HG02642 (cell line): ENCODE measurements around the gene NHERF1.

Experiments used
- ATAC-seq: cut with Tn5 transposase; IDR thresholded peaks from one replicate; pipeline ENCODE4 v1.9.1; 2021; ENCODE audit warnings: mild to moderate bottlenecking; ENCODE audit not compliant: unreplicated experiment, poor library complexity

NHERF1 gene

DNA sequence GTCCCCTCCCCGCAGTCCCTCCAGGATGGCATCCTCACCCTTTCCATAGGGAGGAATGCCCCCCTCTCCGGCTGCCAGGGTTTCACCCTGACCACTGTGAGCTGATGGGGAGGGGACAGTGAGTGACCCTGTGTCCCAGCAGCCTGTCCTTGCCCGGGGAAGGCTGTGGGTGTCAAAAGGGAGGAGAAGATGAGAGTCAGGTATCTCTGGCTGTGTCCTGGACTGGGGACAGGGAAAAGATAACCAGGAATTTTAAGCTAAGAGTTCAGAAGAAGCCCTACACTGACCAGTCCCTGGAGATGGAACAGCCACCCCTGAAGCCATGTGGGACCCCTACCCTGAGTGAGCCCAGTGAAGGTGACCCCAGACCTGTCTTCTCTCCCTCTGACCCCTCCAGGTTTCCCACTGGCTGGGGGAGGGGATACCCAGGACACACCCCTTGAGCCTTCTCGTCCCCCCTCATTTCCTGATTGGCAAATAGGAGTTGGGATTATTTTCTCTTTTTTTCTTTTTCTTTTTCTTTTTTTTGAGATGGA lies 16.4 kb downstream of the NHERF1 start:
- ATAC-seq = no peak

DNA sequence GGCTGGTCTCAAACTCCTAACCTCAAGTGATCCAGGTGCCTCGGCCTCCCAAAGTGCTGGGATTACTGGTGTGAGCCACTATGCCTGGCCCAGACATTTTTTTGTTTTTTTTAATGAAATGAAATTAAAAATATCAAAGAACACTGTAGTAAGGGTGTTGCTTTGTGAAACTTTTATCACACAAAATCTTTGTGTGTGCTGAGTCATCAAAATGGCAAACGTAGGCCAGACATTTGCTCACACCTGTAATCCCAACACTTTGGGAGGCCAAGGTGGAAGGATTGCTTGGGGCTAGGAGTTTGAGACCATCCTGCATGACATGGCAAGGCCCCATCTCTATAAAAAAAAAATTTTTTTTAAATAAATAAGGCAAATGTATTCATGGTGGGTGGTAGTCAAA lies 18.0 kb downstream of the NHERF1 start:
- ATAC-seq = no peak

DNA sequence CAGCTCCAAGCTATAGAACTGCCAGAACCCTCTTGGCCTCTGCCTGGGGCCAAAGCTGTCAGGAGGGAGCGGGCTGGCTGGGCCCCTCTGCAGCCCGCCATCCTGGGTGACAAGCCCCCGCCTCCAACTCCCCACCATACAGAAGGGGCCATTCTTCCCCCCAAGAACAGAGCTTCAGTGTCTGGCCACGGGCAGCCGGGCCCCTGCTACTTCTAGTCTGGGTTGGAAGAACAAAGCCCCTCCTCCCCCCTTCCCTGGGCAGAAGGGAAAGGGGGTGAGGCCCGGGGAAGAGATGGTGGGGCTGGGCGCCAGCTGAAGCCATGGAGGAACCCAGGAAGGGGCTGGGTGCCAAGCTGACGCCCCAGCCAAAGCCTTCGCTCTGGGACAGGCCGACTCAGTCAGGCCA lies 18.7 kb downstream of the NHERF1 start:
- no peak for ATAC-seq

DNA sequence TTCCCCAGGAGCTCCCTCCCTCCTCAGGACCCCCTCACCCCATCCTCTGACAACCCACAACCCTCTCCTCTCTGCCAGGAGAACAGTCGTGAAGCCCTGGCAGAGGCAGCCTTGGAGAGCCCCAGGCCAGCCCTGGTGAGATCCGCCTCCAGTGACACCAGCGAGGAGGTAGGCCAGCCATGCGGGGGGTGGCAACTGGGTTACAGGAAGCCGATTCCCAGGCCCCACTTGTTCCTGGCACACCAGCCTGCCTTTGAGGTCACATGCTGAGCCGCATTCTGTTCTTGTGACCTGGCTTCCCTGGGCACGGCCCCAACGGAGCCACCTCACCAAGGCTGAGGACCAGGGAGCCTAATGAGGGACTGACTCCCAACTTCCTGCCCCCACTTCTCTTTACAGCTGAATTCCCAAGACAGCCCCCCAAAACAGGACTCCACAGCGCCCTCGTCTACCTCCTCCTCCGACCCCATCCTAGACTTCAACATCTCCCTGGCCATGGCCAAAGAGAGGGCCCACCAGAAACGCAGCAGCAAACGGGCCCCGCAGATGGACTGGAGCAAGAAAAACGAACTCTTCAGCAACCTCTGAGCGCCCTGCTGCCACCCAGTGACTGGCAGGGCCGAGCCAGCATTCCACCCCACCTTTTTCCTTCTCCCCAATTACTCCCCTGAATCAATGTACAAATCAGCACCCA lies 19.8 kb downstream of the NHERF1 start:
- no peak for ATAC-seq

DNA sequence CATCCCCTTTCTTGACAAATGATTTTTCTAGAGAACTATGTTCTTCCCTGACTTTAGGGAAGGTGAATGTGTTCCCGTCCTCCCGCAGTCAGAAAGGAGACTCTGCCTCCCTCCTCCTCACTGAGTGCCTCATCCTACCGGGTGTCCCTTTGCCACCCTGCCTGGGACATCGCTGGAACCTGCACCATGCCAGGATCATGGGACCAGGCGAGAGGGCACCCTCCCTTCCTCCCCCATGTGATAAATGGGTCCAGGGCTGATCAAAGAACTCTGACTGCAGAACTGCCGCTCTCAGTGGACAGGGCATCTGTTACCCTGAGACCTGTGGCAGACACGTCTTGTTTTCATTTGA lies 20.3 kb downstream of the NHERF1 start:
- no peak for ATAC-seq

DNA sequence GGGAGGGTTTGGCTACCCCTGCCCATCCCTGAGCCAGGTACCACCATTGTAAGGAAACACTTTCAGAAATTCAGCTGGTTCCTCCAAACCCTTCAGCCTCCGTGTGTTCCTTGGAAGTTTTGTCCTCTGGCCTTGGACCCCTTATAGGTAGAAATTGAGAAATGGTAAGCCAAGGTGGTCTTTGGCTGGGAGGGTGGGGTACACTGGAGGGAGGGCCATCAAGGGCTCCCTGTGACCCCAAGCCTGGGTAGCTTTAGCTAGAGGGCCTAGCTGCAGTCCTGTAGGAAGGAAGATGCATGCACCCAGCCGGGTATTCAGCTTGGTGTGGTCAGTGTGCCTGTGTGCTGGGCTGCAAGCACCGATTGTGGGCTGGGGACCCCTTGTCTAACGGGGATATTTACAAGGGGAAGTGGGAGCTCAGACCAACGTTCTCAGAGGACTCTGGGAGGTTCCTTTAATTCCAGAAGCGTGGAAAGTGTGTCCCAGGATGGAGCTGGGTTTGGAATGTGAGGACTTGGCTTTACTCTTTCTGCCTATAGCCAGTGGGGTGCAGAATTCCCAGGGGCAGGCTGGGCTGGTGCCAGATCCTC lies 20.9 kb downstream of the NHERF1 start:
- ATAC-seq = no peak

DNA sequence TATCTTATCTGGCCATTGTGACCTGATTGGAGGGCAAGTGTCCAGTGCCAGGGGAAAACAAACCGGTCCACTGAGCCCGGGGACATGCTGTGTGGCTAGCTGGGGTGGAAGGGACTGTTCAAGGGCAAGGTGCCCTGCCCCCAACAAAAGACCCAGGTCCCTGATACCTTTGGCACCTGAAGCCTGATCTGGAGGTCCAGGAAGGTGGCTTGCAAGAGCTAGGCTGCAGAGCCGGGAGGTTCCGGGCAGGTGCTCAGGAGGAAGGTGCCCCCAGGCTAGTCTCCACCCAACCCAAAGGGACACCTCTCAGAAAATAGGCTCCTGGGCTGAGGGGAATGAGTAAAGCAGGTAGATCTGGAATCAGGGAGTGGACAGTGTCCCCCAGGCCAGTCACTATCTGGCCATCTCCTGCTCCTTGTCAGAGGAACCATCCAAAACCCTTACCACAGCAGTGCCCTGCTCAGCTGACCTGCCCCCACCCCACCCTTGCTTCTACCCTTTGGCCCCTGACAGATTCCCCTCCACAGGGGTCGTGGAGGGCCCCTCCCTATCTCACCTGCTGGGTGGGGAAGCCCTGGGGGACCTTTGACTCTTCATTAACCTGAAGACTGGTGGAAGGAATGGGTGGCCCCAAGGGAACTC lies 21.5 kb downstream of the NHERF1 start:
- ATAC-seq = no peak

DNA sequence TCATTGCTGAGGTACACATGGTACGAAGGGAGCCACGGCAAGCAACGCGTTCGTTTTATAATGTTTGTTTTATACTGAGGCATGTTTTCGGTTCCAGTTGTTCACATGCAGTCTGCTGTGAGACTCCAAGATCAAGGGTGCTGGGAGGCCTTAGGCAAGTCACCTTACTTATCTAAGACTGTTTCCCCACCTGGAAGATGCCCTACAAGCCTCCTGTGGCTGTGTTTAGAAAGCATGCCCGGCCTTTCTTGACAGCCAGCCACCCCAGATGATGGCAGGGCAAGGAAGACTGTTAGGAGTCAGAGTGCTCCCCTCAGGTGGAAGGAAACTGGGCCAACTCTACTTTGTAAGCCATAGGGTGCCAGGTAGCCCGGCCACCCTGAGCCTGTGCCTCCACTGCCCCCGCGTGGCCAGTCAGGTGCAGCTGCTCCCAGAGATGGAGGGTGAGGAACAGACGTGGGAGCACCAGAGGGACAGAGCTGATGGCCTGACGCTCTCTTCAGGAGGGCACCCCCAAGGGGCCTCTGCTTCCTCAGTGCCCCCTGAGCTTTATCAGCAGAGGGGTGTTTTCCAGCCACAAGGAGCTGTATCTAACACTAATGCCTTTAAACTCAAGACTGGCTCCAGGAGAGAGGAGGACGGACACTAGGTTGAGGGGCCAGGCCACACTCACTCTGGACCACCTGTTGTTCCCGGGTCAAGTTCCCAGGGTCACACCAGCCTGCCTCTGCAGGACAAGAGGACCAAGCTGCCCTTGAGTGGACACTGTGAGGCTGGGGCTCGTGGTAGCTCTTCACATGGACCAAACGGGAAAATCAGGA lies 22.3 kb downstream of the NHERF1 start:
- peak; percentile 49 for ATAC-seq

DNA sequence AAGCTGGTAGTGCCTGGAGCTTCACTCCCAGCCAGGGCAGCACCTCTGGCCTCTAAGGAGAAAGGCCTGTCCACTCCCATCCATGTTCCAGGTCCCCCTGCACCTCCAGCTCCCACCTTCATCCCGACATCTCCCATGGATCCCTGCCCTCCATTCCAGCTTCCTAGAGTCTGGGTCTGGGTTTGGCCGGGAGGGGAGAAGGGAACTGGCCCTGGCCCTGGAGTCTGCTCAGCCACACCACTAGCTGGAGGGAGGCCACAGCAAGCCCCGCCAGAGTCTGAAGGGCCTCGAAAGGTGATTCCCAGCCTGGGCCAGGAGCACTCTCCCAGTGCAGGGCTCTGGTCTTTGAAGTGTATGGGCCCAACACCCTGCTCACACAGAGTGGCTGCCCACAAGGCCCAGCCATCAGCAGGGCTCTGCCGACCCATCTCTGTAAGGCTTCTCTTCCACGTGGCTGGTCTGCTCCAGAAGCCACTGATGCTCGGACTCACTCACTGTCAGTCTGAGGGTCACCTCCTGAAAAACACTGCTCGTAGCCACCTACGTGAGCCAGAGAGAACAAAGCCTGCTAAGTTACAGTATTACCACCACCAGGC lies 23.0 kb downstream of the NHERF1 start:
- no peak for ATAC-seq

DNA sequence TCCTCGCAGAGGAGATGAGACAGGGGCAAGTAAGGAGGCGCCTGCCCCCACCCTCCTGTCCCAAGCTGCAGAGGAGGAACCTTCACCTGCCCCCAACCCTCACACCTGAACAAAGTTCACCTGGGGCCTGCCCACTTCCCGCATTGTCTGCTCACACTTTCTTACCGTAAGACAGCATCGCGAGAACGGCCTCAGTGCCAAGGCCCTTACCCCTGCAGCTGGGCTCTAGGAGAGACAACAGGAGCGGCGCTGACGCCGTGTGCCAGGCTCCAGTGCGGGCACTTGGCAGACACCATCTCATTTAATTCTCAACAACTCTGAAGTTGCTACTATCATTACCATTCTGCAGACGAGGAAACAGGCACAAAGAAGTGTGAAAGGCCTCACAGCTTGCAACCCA lies 23.6 kb downstream of the NHERF1 start:
- ATAC-seq = no peak

DNA sequence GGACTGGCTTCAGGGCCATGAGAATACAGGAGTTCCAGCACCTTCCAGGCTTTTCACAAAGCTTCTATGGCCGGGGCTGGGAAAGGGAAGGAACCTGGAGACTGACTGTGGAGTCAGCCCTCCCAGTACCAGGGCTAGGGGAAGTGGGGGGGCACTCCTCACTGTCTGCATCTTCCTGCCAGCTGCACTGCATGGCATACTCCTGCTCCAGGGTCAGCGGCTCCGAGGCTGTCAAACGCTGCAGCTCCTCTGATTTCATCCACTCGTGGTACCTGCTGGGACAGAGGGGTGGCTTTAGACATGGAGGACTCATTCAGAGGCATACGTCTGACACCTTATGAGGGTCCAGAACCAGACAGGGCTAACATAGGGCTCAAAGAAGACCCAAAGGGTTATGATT lies 25.0 kb downstream of the NHERF1 start:
- ATAC-seq = no peak

DNA sequence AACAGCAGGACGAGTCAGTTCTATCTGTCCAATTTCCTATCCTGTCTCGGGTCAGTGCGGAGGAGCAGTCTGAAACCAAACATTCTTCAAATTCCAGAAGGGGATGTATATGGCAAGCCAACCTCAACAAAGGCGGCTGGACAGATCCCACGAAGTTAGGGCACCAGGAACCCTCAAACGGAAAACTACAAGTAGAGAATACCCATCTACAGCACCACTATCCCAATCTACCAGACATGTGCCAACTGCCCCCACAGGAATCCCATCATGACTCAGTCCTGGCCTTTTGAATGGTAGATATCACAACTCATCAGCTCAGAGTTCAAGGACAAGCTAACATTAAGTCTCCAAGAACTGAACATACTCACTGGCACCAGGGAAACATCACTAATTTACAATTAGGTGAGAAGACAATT lies 25.5 kb downstream of the NHERF1 start:
- ATAC-seq = no peak

DNA sequence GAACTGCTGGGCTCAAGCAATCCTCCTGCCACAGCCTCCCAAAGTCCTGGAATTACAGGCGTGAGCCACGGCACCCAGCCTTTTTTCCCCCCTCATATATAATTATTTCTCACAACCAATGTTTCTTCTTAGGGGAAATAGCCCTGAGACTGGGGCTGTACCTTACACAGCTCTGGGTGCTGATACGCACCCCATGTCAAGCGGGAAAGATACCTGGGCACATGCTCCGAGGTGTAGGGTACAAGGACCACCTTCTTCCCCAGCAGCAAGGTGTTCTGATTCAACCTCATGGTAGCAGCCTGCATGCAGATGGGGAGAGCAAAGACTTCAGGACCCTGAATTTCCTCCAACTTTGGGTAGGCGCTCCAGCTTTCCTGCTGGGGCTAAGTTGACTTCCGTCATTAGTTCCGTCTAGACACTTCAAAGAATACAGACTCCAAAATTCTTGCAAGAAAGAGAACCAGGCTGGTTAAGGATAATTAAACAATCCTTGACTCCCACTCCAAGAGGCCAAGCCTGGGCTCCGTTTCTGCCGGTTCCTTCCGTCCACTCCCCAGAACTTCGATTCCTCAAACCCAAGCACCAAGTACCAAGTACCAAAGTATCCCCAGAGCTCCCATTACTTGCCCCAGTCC lies 27.1 kb downstream of the NHERF1 start:
- no peak for ATAC-seq

DNA sequence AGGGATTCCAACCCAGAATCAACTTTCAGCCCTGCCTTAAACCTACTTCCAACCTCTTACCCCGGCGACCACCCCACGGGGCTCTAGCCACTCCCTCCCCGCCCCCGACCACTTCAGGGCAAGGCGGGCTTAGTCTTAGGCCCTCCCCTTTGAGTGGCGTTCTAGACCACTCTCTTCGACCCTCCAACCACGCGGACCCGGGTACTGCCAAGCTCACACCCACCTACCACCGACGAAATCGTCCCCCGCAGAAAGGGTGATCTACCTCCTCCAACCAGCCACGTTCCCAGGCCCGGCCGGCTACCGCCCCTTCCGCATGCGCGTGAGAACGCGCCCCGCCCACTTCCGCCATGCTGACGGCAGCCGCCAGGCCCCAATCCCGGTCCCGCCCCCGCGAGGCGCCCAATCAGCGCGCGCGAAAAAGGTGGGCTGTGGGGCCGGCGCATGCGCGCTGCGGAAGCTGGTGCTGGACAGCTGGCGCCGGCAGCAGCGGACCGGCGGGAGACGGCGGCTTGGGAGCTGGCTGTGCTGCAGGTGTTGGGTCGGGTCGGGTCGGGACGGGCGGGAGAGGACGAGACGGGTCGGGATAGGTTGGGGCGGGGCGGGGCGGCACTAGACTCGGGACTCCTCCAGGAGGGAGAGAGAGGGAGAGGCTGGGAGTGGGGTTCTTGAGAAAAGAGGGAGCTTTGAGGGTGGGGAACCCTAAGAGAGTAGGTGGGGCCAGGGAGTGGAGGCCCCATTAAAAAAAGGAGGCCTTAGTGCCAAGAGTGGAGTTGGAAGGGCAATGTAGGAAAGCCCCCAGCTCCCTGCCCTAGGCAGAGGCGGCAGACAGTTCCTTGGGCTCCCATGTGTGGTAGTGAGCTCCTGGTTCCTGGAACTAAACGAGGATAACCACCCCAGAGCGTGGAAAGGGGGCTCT lies 27.9 kb downstream of the NHERF1 start, which contains the start of gene NAT9:
Gene NAT9, minus strand, starts transcription at position 302 of the 919 bp plus-strand sequence. CDS start 647 bp downstream, outside the sequence.
- ATAC-seq = peak; percentile 80

DNA sequence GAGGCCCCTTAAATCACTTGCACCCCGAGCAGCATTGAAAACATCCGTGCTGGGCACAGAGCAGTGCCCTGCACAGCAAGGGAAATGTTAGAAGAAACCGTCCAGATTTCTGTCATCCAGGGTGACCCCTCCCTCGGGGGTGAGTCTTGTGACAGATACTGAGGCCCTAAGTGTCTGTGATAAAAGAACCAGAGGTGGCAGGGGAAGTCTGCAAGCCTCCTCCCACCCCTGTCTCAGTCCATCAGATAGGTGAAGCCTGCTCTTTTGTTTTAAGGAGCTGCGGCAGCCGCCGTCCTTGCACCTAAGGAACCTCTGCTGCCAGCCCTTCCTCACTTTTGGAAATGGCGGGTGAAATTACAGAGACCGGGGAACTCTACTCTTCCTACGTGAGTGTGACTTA lies 28.6 kb downstream of the NHERF1 start:
- ATAC-seq = no peak

DNA sequence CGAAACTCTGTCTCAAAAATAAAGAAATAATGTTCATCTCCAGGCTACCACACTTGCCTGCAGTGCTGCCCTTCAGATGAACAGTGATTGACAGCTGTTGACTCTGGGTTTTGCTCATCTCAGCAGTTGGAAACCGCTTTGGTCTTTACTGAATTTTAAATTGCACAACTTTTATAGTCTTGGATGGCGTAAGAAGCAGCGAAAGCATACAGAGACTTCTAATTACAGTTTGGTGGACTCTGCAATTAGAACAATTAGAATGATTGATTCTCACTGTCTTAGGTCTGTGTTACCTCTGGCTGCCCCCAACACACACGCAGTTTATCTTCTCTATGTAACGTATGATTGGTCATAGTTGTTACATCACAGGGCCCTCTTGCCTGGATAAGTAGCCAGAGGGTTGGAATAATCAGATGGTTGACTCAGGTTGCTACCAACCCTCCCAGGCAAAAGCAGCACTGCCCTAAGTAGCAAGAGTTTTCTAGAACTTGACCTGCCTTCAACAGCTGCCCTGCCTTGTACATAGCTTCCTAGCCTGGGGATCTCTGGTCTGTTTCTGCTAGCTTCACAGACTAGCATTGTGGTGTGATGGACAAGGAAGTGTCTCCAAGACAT lies 29.6 kb downstream of the NHERF1 start:
- no peak for ATAC-seq

DNA sequence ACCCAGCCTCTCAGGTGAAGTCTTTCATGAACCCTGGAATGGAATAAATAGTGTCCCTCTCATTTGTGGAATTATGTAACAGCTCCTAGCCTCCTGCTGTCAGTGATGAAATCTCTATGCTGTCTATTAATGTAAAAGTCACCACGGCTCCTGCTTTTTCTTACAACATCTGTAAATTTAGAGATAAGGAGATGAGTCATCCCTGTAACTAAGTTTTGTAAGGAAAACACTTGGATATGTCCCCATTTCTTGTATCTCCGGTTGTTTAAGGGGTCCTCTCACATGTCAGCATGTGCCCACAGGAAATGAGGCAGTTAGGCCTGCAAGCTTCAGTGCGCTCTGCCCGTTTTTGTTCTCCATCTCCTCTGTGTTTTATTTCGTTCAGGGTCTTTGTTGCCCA lies 30.5 kb downstream of the NHERF1 start:
- no peak for ATAC-seq

DNA sequence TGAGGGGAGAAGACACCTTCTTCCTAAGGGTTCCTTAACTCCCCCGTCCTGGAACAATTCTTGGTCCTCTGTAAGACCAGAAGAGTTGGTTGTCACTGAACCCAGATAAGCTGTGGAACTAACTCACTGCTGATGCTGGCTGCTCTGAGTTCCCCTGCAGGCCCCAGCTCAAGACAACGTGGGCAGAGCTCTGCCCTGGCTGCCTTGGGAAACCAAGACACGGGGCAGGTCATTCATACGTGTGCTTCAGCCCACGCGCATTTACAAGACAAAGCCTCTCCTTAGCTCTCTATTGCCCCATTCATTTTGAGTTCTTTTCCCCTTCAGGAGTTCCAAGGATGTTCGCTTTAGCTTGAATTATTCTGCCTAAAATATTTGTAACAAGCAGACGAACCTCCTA lies 31.1 kb downstream of the NHERF1 start:
- no peak for ATAC-seq
